ENCODE data around the gene NCMAP. TPM values are rescaled to one million over a fixed set of nuclear protein-coding genes. Genes with fewer than 3 reads are reported as not detected.

Gene NCMAP
- total RNA-seq, 1 donor, result under 0.01 TPM

Small RNA genes lying within 50 kb of the gene (small RNA-seq; reads per million reads assigned to genes)
- gene RF00019, result not detected

Other genes with a start within 250 kb of the NCMAP start
- not detected for gene GRHL3, start 236.7 kb upstream of the NCMAP start, total RNA-seq
- gene STPG1, start 142.3 kb upstream of the NCMAP start, total RNA-seq, result 3.5 TPM
- gene NIPAL3, start 140.3 kb upstream of the NCMAP start, total RNA-seq, result 48.7 TPM
- 11.6 TPM for gene RCAN3, start 53.3 kb upstream of the NCMAP start, total RNA-seq
- gene SRRM1, start 87.2 kb downstream of the NCMAP start, total RNA-seq, result 32.6 TPM
- gene CLIC4, start 189.4 kb downstream of the NCMAP start, total RNA-seq, result 16.4 TPM